CD14-positive monocyte (primary cell): ENCODE measurements around the gene PI4K2B. TPM values are rescaled to one million over a fixed set of nuclear protein-coding genes. Genes with fewer than 3 reads are reported as not detected.

Experiments
- DNase-seq, 3 donors: peaks; one replicate each; pipeline ENCODE4 v3.0.0-alpha.2; 2011 to 2022
- H2AFZ ChIP-seq: 2 replicates; pipeline ENCODE4 v1.6.0; 2012; ENCODE audit warnings: mild to moderate bottlenecking, low read depth, low read length, inconsistent platforms; ENCODE audit not compliant: insufficient read depth, poor library complexity, severe bottlenecking
- H3K27ac ChIP-seq, 2 donors: 1 replicate in 1 of 2; 2 replicates in 1 of 2; pipeline ENCODE4 v1.5.1; 2012 to 2013; ENCODE audit warnings: low read length in 2 of 2, control low read depth in 1 of 2, inconsistent platforms in 1 of 2, low read depth in 1 of 2, mild to moderate bottlenecking in 1 of 2
- H3K27me3 ChIP-seq, 2 donors: one replicate each; pipeline versions ENCODE4 v1.6.0 to v1.6.1; 2011 to 2013; ENCODE audit warnings: low read length in 2 of 2; ENCODE audit not compliant: control insufficient read depth in 2 of 2, insufficient read depth in 2 of 2
- H3K36me3 ChIP-seq, 2 donors: replicated peaks in 1 of 2; 1 replicate in 1 of 2; 2 replicates in 1 of 2; pipeline versions ENCODE4 v1.5.1 to v1.6.1; 2012 to 2013; ENCODE audit warnings: low read length in 2 of 2, control low read depth in 1 of 2, inconsistent platforms in 1 of 2, mild to moderate bottlenecking in 1 of 2; ENCODE audit not compliant: insufficient read depth in 2 of 2, control insufficient read depth in 1 of 2
- H3K4me1 ChIP-seq, 2 donors: 1 replicate in 1 of 2; 2 replicates in 1 of 2; pipeline versions ENCODE4 v1.5.1 to v1.6.1; 2012 to 2013; ENCODE audit warnings: low read length in 2 of 2, control low read depth in 1 of 2, inconsistent platforms in 1 of 2, mild to moderate bottlenecking in 1 of 2, moderate library complexity in 1 of 2; ENCODE audit not compliant: insufficient read depth in 2 of 2, control insufficient read depth in 1 of 2
- H3K4me2 ChIP-seq: replicated peaks from 2 replicates; pipeline ENCODE3; 2012; ENCODE audit warnings: low read length, moderate library complexity, mild to moderate bottlenecking; ENCODE audit not compliant: poor library complexity, severe bottlenecking; ENCODE audit errors: extremely low read depth
- H3K4me3 ChIP-seq, 3 experiments: fragments of 200-600 bp in 1 of 3; sonication (generic) in 1 of 3; replicated peaks in 1 of 3; 1 replicate in 2 of 3; 2 replicates in 1 of 3; pipeline ENCODE4 v1.5.1; 2011 to 2013; ENCODE audit warnings: low read length in 3 of 3, mild to moderate bottlenecking in 3 of 3, control low read depth in 2 of 3, low read depth in 2 of 3, inconsistent platforms in 1 of 3, moderate library complexity in 1 of 3
- H3K79me2 ChIP-seq: 2 replicates; pipeline ENCODE4 v1.6.0; 2012; ENCODE audit warnings: mild to moderate bottlenecking, control low read depth, inconsistent platforms, low read length, moderate library complexity; ENCODE audit not compliant: insufficient read depth
- H3K9ac ChIP-seq: 2 replicates; pipeline ENCODE4 v1.6.0; 2017; ENCODE audit warnings: low read length, mild to moderate bottlenecking; ENCODE audit not compliant: insufficient read depth, poor library complexity, severe bottlenecking
- H3K9me3 ChIP-seq, 2 donors: replicated peaks in 1 of 2; 1 replicate in 1 of 2; 2 replicates in 1 of 2; pipeline versions ENCODE4 v1.5.1 to v1.6.1; 2012 to 2013; ENCODE audit warnings: low read length in 2 of 2, control low read depth in 1 of 2; ENCODE audit not compliant: control insufficient read depth in 1 of 2, insufficient read depth in 1 of 2
- H4K20me1 ChIP-seq: 2 replicates; pipeline ENCODE4 v1.6.0; 2012; ENCODE audit warnings: mild to moderate bottlenecking, low read length, control low read depth, moderate library complexity; ENCODE audit not compliant: insufficient read depth
- H3K27ac Mint-ChIP-seq, 7 donors: one replicate each; pipeline ENCODE4 v1.8.0; 2020; ENCODE audit warnings: mild to moderate bottlenecking in 7 of 7, mixed read lengths in 7 of 7, moderate library complexity in 6 of 7, inconsistent platforms in 2 of 7
- H3K27me3 Mint-ChIP-seq, 3 donors: one replicate each; pipeline ENCODE4 v1.8.0; 2021 to 2022; ENCODE audit warnings: low read depth in 3 of 3, mild to moderate bottlenecking in 3 of 3, mixed read lengths in 3 of 3, moderate library complexity in 3 of 3, inconsistent platforms in 1 of 3
- H3K36me3 Mint-ChIP-seq, 2 donors: one replicate each; pipeline ENCODE4 v1.8.0; 2020; ENCODE audit warnings: mixed read lengths in 2 of 2, inconsistent platforms in 1 of 2, mild to moderate bottlenecking in 1 of 2
- H3K4me1 Mint-ChIP-seq: one replicate; pipeline ENCODE4 v1.8.0; 2020; ENCODE audit warnings: mild to moderate bottlenecking, mixed read lengths
- H3K4me3 Mint-ChIP-seq, 2 donors: one replicate each; pipeline ENCODE4 v1.8.0; 2020; ENCODE audit warnings: mild to moderate bottlenecking in 2 of 2, mixed read lengths in 2 of 2, moderate library complexity in 1 of 2
- H3K9me3 Mint-ChIP-seq, 7 donors: one replicate each; pipeline ENCODE4 v1.8.0; 2020 to 2022; ENCODE audit warnings: mixed read lengths in 7 of 7, mild to moderate bottlenecking in 6 of 7, moderate library complexity in 6 of 7, inconsistent platforms in 2 of 7
- CTCF ChIP-seq: fragments of 200-600 bp; IDR thresholded peaks from one replicate; pipeline ENCODE4 v1.8.0; 2022; ENCODE audit warnings: antibody characterized with exemption, mild to moderate bottlenecking
- WGBS: methylation state at CpG from one replicate; pipeline ENCODE4 v1.1.5; 2013; ENCODE audit warnings: missing lambda C conversion rate; ENCODE audit not compliant: insufficient coverage; 5-methylcytosine and 5-hydroxymethylcytosine counted together
- intact Hi-C, 2 donors: fragments of 100-400 bp; cut with micrococcal nuclease; formaldehyde crosslinking; loops; one replicate each; pipeline versions ENCODE4 v1.15.0 to v1.15.1; 2023
- polyA plus RNA-seq, 3 donors: library from polyadenylated mRNA; depleted of rRNA in 1 of 3; unstranded in 2 of 3; stranded (reverse) in 1 of 3; fragments of 300-500 nt in 2 of 3; fragments of >200 nt in 1 of 3; fragmentation: Illumina TruSeq in 2 of 3; gene quantifications; 1 replicate in 2 of 3; 2 replicates in 1 of 3; pipeline ENCODE4 v1.2.3, GENCODE V29; 2012 to 2021

PI4K2B gene
- polyA plus RNA-seq, 3 donors, result 3.0 to 8.5 (median 7.4) TPM

- no peak for TF ChIP-seq CTCF
- H4K20me1 ChIP-seq, result no peaks in the 10 kb centered on the region
- H3K36me3 ChIP-seq, result no peaks in the 10 kb centered on the region
- H3K4me3 ChIP-seq, result no peak overlapping the region
- H3K79me2 ChIP-seq, result no peaks in the 10 kb centered on the region
- H3K27me3 Mint-ChIP-seq, result peaks cover 2 to 6% (median 5%) of the 10 kb centered on the region in 3 donors
- no peaks in the 10 kb centered on the region for H3K27me3 ChIP-seq
- no peak overlapping the region for H3K27ac ChIP-seq
- intact Hi-C loops, result no loop called here
- no peak overlapping the region for H3K27ac Mint-ChIP-seq
- H3K4me1 Mint-ChIP-seq, result peaks cover 28% of the 10 kb centered on the region
- WGBS, result 91% methylated on average over 4 of the region's 4 CpGs
- DNase-seq, result no peak
- no peaks in the 10 kb centered on the region for H3K36me3 Mint-ChIP-seq
- no peak overlapping the region for H2AFZ ChIP-seq
- no peaks in the 10 kb centered on the region for H3K9me3 ChIP-seq
- H3K9me3 Mint-ChIP-seq, result peaks cover 0 to 4% (median 0%) of the 10 kb centered on the region in 7 donors
- no peak overlapping the region for H3K4me3 Mint-ChIP-seq
- no peak overlapping the region for H3K4me2 ChIP-seq
- H3K9ac ChIP-seq, result no peak overlapping the region
- peaks cover 5 to 12% of the 10 kb centered on the region in 2 donors for H3K4me1 ChIP-seq
Observed at GRCh38 chr4:25306518-25307057, 72.8 kb downstream of the PI4K2B start.

- Histone ChIP-seq H3K9me3 (no peaks in the 10 kb centered on the region), H3K4me2 (no peak overlapping the region), H4K20me1 (no peaks in the 10 kb centered on the region), H3K79me2 (no peaks in the 10 kb centered on the region), H3K9ac (no peak overlapping the region), H3K4me3 (no peak overlapping the region), H3K36me3 (no peaks in the 10 kb centered on the region), H3K27ac (no peak overlapping the region), H3K27me3 (no peaks in the 10 kb centered on the region), H2AFZ (no peak overlapping the region), H3K4me1 (peaks cover 9 to 17% of the 10 kb centered on the region in 2 donors)
- Mint-ChIP-seq H3K4me1 (peaks cover 32% of the 10 kb centered on the region), H3K27ac (no peak overlapping the region), H3K36me3 (no peaks in the 10 kb centered on the region), H3K4me3 (no peak overlapping the region), H3K9me3 (peaks cover 0 to 4% (median 0%) of the 10 kb centered on the region in 7 donors), H3K27me3 (peaks cover 2 to 6% (median 5%) of the 10 kb centered on the region in 3 donors)
- no peak for TF ChIP-seq CTCF
- intact Hi-C loops, result no loop called here
- WGBS, result 93% methylated on average over 6 of the region's 7 CpGs
- DNase-seq, result no peak
Observed at GRCh38 chr4:25307596-25307995, 73.8 kb downstream of the PI4K2B start.
